ENCODE data around the gene AVPR2. TPM values are rescaled to one million over a fixed set of nuclear protein-coding genes. Genes with fewer than 3 reads are reported as not detected.

The AVPR2 gene
- total and polyA plus RNA-seq, 9 donors: 0.34 to 1.5 (median 0.55) TPM; not detected in 3

GRCh38 chrX:153931748-153932147 is 27.3 kb downstream of the AVPR2 start:
- Histone ChIP-seq H3K4me1 (ENCODE audit: insufficient read depth) (peaks cover 15% of the 10 kb centered on the region), H3K36me3 (no peaks in the 10 kb centered on the region), H3K27ac (no peak overlapping the region), H3K27me3 (no peaks in the 10 kb centered on the region), H3K9me3 (no peaks in the 10 kb centered on the region), H3K4me3 (no peak overlapping the region)
- TF ChIP-seq EP300 (IDR thresholded peaks at IDR 0.05) (no peak), CTCF (IDR thresholded peaks at IDR 0.05) (no peak), POLR2A (IDR thresholded peaks at IDR 0.05) (no peak)
- peak in 1 of 5 donors; percentile 34 for DNase-seq
- intact Hi-C loops (cut with DNase I): no loop called here
- 87 to 91% (median 90%) methylated on average over 13 of the region's 13 CpGs for WGBS, 3 donors

GRCh38 chrX:153932220-153932915 is 27.9 kb downstream of the AVPR2 start:
- no peaks in the 10 kb centered on the region for H3K27me3 ChIP-seq
- TF ChIP-seq CTCF (IDR thresholded peaks at IDR 0.05): no peak
- H3K4me1 ChIP-seq (ENCODE audit: insufficient read depth): peaks cover 10% of the 10 kb centered on the region
- intact Hi-C loops (cut with DNase I): no loop called here
- no peak overlapping the region for H3K27ac ChIP-seq
- no peaks in the 10 kb centered on the region for H3K9me3 ChIP-seq
- H3K36me3 ChIP-seq: no peaks in the 10 kb centered on the region
- DNase-seq: peak in 1 of 5 donors; percentile 24
- 86 to 89% (median 88%) methylated on average over 13 of the region's 13 CpGs for WGBS, 3 donors
- H3K4me3 ChIP-seq: no peak overlapping the region

GRCh38 chrX:153933748-153934147 is 29.3 kb downstream of the AVPR2 start:
- H3K27me3 ChIP-seq: no peaks in the 10 kb centered on the region
- WGBS, 3 donors: 56 to 59% (median 57%) methylated on average over 7 of the region's 7 CpGs
- peak overlapping the region; percentile 56 for H3K4me3 ChIP-seq
- TF ChIP-seq CTCF (IDR thresholded peaks at IDR 0.05) (no peak), POLR2A (IDR thresholded peaks at IDR 0.05) (no peak), EP300 (IDR thresholded peaks at IDR 0.05) (no peak)
- no peaks in the 10 kb centered on the region for H3K9me3 ChIP-seq
- no peak for DNase-seq
- intact Hi-C loops (cut with DNase I): no loop called here
- no peaks in the 10 kb centered on the region for H3K36me3 ChIP-seq
- H3K4me1 ChIP-seq (ENCODE audit: insufficient read depth): peaks cover 7% of the 10 kb centered on the region
- H3K27ac ChIP-seq: no peak overlapping the region

GRCh38 chrX:153934148-153934761 is 29.8 kb downstream of the AVPR2 start:
- no peak for DNase-seq
- H3K4me1 ChIP-seq (ENCODE audit: insufficient read depth): peaks cover 7% of the 10 kb centered on the region
- no peaks in the 10 kb centered on the region for H3K36me3 ChIP-seq
- H3K9me3 ChIP-seq: no peaks in the 10 kb centered on the region
- WGBS, 3 donors: 12 to 44% (median 29%) methylated on average over 26 to 33 of the region's 33 CpGs
- H3K27me3 ChIP-seq: no peaks in the 10 kb centered on the region
- H3K27ac ChIP-seq: peak overlapping the region in 1 of 2 donors; percentile 38
- TF ChIP-seq CTCF (IDR thresholded peaks at IDR 0.05) (no peak), EP300 (IDR thresholded peaks at IDR 0.05) (no peak), POLR2A (IDR thresholded peaks at IDR 0.05) (no peak)
- intact Hi-C loops (cut with DNase I): no loop called here
- H3K4me3 ChIP-seq: peak overlapping the region; percentile 56

All from ovary (tissue), 9 donors.